Hippocampal formation (tissue), 2 donors: ENCODE measurements around the gene DDRGK1.
A peak's percentile ranks its signal among the peaks of the same experiment; 100 is the strongest.

Experiments used
- DNase-seq, 2 donors: peaks; one replicate each; lab custom pipeline; 2025; lab: John Stamatoyannopoulos, UW

The DDRGK1 gene

DNA sequence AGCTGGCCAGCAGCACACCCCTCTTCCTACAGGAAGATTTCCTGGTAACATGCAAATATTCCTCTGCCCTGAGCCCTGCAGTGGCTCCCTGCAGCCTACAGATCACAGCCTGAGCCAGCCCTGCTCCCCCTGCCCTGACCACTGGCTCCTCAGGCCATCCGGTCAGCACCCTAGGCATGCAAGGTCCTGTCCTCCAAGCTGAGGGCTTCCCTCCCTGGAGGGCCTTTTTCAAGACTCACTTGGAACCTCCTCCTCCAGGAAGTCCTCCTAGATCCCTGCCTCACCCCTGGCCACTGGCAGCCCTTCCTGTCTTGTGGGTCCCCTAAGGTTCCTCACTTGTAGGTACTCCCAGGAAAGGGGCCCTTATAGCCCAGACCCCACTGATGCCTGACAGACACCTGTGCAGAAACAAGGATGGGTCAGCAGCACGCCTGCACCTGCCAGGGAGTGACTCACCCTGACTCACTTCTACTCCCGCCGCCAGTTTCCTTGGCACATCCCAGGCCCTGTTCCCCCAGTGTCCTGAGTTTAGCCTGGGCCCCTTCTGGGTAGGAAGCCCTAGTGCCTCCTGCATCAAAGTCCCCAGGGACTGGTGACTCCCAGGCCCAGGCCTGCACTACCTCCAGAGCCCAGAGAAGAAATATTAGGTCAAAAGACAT, 31.3 kb upstream of the DDRGK1 start:
- DNase-seq, result no peak

DNA sequence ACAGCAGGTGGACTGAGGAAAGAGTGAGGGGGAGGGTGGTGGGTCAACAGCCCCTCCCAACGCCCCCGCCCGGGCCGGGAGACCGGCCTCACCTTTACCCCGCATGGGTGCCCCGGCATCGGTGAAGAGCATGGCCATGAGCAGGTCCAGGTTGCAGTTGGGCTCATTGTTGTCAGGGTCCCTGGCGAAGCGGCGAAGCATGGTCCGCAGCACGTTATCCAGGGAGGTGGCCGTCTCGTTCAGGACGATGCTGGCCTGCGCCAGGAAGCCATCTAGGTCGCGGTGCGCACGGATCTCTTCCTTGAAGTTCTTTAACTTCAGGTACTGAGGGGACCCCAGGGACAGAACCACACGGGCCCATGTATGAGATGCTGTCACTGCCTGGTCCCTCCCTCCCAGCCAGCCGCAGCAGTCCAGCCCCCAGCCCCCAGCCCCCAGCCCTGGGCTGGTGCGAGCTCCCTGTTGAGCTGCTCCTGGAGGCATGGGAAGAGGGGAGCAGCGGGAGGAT, 29.6 kb upstream of the DDRGK1 start:
- DNase-seq, result no peak

DNA sequence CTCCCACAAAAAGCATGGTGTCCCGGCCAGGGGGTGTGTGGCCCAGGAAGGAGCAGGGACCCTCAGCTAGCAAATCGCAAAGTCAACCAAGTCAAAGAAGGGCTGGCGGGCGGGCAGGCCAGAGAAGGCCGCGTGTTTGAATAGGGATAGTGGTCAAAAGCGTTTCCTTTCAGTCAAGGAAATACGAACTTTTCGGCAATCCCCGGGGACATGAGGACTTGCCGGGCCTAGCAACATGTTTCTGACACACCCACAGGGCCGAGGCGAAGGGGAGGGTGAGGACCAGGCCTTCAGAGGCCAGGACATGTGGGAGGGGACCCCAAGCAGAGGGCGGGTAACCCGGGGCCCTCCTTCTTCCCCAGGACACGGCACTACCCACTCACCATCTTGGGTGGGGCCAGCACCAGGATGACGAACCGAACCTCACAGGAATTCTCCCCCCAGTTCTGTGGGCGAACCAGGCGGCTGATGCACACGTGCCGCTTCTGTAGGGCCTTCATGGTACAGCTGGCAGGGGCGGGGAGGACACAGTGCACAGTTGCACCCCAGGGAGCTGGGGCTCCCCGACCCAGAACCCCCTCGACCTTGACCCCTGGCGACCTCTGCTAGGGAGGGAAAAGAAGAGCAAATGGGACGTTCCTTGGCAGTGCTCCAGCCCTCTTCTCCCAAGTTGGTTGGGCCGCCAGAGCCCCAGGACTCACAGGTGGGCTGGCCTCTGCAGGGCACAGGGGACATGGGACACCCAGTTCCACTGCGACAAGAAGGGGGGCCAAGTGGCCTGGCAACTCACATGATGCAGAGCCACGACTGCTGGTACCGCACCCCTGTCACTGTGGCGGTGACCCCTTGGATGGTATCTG, 28.9 kb upstream of the DDRGK1 start:
- no peak for DNase-seq

DNA sequence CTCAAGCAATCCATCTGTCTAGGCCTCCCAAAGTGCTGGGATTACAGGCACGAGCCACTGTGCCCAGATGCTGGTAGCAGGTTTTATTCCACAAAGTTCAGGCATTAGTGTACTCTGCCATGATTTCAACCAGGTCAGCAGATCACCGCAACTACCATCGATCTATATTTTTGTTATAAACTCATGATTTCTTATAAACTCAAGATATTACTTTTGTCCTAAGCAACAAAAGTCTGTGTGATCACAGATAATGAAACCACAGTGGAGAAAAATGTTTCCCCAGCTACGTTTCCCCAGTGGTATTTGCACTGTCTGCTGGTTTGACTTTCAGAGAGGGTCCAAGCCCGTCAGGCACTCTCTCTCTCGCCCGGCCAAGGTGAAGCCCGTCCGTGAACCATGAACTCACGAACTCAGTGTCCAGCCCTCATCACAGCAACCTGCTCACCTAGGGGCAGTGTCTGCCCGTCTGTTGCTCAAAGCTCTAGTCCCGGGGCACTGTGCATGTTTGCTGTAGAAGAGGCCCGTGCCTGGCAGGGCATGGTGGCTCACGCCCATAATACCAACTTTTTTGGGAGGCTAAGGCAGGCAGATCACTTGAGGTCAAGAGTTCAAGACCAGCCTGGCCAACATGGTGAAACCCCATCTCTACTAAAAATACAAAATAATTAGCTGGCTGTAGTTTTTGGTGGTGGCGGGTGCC, 27.6 kb upstream of the DDRGK1 start:
- DNase-seq, result no peak

DNA sequence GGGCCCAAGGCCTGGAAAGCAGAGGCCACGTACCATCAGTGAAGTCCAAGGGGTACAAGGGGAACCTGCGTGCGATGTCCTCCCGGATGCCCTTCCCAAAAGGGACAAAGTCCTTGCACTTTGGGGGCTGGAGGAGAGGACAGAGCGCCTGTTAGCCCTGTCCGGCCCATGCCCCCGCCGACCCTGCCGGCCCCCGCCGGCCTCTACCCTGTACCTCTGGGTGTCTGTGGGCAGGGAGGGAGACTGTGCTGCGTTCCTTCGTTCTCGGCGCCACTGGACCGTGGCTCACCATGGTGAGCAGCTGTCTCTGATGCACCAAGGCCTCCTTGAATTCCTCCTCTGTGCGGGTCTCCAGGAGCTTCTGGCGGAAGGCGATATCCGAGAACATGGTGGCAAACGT, 26.6 kb upstream of the DDRGK1 start:
- DNase-seq, result no peak

DNA sequence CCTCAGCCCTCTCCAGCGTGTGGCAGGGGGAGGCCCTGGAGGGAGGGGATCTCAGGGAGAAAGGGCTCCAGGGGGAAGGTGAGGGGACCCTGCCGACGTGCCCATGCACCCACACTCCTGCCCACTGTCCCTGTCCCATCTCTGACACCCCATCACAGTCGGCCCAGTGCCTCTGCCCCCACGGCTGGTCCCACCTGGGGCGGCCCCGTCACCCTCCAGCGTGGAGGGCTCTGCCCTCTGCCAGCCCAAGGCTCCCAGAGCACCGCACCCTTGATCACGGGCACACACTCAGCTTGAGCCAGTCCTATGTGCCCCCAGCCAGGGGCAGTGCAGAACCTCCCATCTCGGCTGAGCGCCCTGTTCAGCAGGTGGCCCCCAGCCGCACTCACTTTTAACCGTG, 25.3 kb upstream of the DDRGK1 start:
- DNase-seq, result no peak

DNA sequence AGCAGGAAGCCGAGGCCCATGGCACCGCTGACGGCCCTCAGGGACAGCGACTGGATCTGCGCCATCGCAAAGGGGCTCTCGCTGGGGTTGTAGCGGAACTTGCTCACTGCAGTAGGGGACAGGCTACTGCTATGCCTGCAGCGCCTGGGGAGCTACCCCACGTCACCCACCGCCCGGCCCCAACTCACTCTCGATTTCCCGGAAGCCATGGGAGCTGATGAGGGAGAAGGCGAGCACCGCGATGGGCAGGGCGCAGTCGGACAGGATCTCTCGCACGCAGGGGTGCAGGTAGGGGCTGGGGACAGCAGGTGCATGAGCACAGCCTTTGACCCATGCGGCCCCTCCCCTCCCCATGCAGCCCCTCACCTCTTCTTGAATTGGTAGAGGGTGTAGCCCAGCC, 24.7 kb upstream of the DDRGK1 start:
- no peak for DNase-seq

DNA sequence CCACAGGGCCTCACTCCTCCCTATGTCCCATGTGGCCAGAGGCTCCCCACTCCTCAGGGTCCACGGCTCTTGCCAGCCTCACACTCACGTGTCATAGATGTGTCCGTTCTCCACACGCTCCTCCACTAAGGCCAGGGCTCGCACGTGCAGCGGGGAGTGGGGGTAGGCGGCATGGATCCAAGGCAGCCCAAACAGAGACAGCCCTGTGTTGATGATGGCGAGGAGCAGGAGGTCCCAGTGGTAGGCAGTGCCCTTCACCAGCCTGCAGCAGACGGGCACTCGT, 24.2 kb upstream of the DDRGK1 start:
- DNase-seq, result no peak

DNA sequence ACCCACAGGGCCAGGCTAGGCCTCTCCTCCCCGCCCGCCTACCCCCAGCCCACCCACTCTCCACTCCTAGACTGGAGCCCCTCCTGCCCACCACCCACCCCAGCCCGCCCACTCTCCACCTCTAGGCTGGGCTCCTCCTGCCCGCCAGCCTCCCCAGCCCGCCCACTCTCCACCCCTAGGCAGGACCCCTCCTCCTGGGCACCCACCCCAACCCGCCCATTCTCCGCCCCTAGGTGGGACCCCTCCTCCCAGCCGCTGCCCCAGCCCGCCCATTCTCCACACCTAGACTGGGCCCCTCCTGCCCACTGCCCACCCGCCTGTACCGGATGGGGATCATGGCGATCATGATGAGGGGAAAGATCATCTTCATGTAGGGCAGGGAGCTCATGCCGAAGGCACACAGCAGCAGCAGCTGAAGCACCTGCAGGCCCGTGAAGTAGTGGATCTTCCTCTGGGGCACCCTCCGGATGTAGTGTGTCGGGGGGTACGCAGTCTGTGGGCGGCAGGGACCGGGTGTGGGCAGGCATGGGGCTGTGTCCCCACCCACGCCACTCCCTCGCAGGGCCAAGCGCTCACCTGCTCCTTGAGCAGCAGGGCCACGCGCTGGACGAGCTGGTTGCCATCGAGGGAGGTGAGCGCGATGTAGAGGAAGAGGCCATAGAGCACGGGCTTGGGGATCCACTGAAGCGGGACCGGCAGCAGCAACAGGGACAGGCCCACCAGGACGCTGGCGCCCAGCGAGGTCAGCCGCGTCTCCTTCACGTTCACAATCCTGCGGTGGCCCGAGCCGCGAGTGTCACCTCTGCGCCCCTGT, 23.7 kb upstream of the DDRGK1 start:
- DNase-seq, result no peak

DNA sequence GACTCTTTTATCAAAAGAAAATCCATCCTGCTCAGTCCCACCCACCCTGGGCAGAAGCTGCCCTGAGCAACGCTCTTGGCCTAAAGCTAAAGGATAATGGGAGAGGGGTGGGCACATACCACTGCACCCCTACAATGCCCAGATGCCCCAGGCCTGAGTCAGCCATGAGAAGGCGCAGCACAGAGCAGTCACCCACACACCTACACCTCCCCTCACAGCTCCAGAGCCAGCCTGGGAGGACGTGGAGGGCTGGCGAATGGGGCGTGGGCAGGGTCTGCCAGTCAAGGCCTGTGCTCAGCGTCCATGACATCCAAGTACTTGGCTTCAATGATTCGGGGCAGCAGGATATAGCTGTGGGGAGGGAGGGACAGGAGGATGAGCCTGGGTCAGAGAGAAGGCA, 23.0 kb upstream of the DDRGK1 start:
- no peak for DNase-seq

DNA sequence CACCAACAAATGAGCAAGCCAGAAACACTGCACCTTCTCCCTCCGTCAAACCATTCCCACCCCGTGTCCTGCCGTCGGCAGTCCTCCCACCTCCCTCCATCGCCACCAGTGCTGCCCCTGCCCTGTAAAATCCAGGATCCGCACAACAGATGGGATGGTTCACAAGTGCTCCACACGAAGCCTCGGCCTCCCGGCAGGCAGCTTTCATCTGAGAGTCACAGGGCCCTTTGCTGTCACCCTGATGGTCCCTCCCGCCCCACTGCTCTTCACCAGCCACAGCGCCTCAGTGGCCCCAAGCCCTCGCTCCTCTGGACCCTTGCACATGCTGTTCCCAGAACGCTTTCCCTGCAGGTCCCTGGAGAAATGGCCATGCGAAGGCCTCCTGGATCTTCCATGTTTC, 22.4 kb upstream of the DDRGK1 start:
- DNase-seq, result no peak

DNA sequence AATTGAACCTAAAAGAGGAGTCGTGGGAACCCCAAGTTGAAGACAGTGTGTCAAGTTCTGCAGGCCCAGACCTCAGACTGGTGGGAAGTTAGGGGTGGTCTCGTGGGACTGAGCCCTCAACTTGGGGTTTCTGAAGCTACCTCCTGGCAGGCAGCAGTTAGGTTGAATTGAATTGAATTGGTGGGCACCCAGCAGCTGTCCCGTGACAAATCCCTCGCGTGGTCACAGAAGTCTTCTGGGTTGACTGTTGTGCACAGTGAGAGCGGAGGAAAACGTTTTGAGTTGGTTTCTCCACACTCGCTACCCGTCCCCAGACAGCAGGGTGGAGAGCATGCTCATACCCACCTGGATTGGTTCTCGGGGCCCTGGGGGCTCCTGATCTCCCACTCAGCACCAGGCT, 21.6 kb upstream of the DDRGK1 start:
- no peak for DNase-seq

DNA sequence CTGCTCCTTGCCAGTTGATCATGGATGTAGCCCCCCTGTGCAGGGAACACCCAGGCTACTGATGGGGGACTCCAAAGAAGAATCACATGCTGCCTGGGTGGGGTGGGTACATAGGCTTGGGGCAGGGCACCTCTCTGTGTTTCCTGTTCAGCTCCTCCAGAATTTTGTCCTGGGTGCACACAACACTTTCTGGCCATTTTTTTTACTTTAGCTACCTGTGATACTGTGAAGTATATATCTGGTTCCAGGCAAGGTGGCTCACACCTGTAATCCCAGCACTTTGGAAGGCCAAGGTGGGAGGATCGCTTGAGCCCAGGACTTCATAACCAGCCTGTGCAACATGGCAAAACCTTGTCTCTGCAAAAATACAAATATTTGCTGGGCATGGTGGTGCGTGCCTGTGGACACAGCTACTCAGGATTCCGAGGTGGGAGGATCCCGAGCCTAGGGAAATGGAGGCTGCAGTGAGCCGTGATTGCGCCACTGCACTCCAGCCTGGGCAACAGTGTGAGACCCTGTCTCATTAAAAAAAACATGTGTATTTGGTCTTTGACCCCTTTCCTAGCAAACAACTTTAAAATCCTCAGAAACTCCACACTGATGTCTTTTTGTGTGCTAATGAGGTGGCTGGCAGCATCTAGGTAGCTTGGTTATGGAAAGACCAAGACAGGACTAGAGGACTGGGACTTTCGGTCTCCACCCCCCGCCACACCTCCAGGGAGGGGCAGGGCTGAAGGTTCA, 20.4 kb upstream of the DDRGK1 start:
- no peak for DNase-seq

DNA sequence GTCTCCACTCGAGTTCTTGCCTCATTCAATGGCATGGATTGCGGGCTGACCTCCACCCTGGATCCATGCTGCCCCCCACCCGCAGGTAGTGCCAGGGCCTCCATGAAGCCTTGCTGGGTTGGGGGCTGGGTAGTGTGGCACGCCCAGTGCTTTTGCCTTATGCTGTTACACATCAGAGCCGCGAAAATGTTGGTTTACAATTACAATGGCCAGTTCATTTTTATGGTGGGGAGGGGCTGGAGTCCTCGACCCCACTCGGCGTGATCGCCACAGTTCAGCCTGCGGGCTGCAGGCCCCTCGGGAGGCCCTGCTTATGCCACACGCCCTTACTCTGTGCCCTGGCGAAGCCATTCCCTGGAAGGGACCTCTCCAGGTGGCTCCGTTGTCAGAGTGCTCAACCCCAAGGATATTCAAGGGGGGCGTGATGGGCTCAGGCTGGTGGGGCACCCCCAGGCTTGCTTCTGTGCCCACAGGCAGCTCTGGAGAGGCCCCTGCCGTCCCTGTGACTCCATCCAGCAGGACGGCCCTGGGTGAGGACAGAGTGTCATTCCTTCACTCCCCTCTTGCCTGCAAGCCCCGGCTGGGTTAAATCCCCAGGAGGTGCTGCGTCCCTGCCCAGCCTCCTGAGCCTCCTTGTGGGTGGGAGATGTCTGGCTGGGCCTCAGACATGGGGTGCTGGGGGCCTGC, 19.7 kb upstream of the DDRGK1 start:
- no peak for DNase-seq

DNA sequence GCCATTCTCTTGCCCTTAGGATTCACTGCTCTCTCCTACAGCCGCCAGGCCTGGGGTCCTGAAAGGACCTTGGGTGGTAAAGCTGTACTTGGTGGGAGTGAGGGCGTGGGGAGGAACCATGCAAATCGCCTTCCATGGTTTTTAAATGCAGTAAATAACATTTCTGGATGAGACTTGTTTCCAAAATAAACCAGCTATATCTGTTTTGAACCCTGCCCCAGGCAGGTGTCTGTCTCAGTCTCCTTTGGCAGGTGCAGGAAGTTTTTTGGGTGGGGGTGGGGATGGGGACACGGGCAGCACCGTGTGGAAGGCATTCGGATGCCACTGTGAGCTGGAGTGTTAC, 19.1 kb upstream of the DDRGK1 start:
- DNase-seq, result no peak

DNA sequence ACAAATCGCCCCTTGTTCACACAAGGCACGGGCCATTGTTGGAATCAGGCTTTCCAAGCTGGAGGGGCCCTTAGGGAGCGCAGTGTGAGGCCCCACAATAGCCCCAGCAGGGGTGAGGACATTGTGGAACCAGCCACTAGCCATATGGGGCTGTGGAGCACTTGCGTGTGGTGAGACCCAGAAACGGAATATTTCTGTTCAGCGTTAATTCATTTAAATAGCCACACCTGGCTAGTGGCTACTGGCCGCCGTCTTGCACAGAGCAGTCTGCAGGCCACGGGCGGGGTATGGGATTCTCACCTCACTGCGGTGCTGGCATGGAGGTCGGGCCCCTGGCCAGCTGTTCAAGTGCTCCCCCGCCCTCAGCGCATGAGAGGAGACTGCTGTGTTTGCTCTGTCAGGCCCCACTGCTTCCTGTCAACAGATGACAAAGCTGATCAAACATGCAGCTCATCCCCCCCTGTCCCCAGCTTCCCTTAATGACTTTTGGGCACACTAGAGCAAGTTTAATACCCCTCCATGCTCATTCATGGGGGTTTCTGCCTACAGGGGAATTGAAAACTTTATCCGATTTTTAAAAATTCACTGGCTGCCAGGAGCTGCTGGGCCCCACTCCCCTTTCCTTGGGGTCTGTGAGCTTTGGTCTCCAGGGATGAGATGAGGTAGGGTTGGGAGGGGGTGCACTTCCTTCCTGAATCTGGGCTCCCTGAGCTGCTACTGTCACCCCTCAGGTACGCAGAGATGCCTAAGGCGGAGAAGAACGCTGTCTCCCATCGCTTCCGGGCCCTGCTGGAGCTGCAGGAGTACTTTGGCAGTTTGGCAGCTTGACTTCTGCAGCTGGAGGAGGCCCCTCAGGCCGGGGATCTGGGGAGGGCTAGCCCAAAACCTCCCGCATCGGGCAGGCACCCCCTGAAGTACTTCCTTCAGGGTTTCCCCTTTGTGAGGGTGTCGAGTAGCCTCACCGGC, 18.4 kb upstream of the DDRGK1 start:
- DNase-seq, result no peak

DNA sequence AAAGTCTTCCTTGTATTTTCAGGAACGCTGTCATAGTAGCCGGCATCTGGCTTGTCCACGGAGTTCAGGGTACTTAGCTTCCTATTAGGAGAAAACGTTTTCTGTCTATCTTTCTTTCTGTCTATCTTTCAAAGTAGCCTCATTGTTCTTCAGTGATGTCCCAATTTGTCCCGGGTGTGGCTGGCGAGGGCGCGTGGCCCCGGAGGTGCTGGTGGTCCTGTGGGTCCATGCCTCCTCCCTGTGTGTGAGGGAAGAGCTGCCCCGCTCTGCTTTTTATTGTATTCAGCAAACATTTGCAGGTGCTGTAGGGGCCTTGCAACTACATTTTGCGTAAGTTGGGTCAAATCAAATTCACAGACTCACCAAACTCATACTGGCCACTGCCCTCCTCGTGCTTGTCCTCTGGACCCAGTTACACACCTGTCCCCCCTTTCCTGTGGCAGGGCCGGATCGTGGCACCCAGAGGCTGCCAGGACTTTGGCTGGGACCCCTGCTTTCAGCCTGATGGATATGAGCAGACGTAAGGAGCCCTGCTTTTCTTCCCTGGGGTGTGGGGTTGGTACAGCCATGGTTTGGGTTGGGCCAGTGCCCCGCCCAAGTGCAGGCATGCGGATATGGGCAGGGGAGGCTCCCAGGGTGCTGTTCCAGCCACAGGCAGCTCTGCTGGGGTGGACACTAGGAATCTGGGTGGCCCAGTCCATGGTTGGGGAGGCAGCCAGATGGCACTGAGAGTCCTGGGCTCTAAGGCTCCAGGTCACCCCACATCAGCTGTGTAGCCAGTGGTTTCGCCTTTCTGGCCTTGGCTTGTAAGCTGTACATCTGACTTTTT, 17.1 kb upstream of the DDRGK1 start:
- DNase-seq, result no peak

DNA sequence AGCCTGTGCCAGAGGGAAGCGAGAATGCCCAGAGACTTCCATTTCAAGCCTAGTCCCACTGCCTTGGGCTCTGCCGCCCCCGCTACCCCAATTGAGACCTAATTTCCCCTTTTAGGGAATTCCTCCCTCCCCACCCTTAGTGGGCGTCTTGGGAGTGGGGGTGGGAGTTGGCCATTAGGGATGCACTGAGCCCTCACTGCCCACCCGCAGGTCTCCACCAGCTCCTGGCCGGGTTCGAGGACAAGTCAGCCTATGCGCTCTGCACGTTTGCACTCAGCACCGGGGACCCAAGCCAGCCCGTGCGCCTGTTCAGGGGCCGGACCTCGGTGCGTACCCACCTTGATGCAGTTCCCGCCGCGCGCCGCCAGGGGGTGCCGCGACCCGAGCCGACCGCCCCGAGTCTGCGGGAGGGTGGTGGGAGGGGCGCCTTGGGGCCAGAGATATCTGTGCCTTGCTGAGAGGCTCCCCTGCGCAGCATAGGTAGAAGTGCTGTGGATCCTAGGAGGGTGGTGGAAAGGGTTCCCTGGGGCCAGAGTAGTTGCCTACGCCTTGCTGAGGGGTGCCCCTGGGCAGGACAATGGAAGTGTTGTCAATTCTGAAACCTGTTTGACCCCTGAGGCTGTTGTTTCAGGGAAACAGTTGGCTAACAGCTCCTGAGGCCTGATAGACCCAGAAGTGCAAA, 14.0 kb upstream of the DDRGK1 start:
- peak in 1 of 2 donors; percentile 10 for DNase-seq
